ENCODE data around the gene MATK. TPM values are rescaled to one million over a fixed set of nuclear protein-coding genes. Genes with fewer than 3 reads are reported as not detected.

MATK gene
- total and polyA plus RNA-seq, 10 of the 15 experiments (the other 5 are each of a cell fraction or from before 2014, with no cell fraction given) = 0.24 to 2.2 (median 1.1) TPM; not detected in 2

- TF ChIP-seq E2F4 (IDR thresholded peaks at IDR 0.05; ENCODE audit: low read depth, low read length) (no peak), ASH2L (IDR thresholded peaks at IDR 0.05; ENCODE audit: borderline replicate concordance, low read depth) (no peak), MAX (IDR thresholded peaks at IDR 0.05; ENCODE audit: low read depth, low read length) (no peak), PML (IDR thresholded peaks at IDR 0.05; ENCODE audit: low read length) (no peak), SUZ12 (IDR thresholded peaks at IDR 0.05; ENCODE audit: unreplicated experiment) (no peak), SMARCA5 (IDR thresholded peaks at IDR 0.05) (no peak)
Observed at GRCh38 chr19:3736106-3736724, 50.0 kb downstream of the MATK start (continued).

GRCh38 chr19:3734310-3734600, 51.9 kb downstream of the MATK start:
- H2AFZ ChIP-seq (ENCODE audit: control insufficient read depth, low read depth, low read length) = no peak overlapping the region
- ChIA-PET RAD21 (ENCODE audit: unreplicated experiment) (interaction anchor here (0.6 kb wide), 1 partner anchor 268 kb away, joined by 3 read pairs; no protein-coding TSS in a partner anchor), CTCF (no interaction called here), SMC1A (ENCODE audit: uncharacterized antibody, unreplicated experiment) (no interaction called here), POLR2A (no interaction called here)
- no peaks in the 10 kb centered on the region for H3K9me3 ChIP-seq (replicated peaks; ENCODE audit: control insufficient read depth, insufficient read depth, low read length)
- H3K9ac ChIP-seq (ENCODE audit: control insufficient read depth, insufficient read depth, low read length) = no peak overlapping the region
- BruUV-seq (replicated peaks) = no TSS peak
- no peak overlapping the region for H3K4me3 ChIP-seq
- no peaks in the 10 kb centered on the region for H3K4me1 ChIP-seq (ENCODE audit: control insufficient read depth, insufficient read depth, low read length)
- H3K4me2 ChIP-seq (ENCODE audit: control insufficient read depth, insufficient read depth) = no peak overlapping the region
- no peaks in the 10 kb centered on the region for H3K27me3 ChIP-seq (replicated peaks in 1 of 2; ENCODE audit: control insufficient read depth in 2 of 2, insufficient read depth in 2 of 2, low read length in 1 of 2)
- TF ChIP-seq JUND (IDR thresholded peaks at IDR 0.05; ENCODE audit: low read depth, low read length) (no peak), TCF3 (IDR thresholded peaks at IDR 0.05; ENCODE audit: borderline replicate concordance, insufficient read depth, low read depth, low read length) (no peak), POLR2AphosphoS2 (IDR thresholded peaks at IDR 0.05; ENCODE audit: low read depth, low read length) (no peak), MYB (IDR thresholded peaks at IDR 0.05; ENCODE audit: borderline replicate concordance, low read depth, low read length) (no peak), KLF5 (IDR thresholded peaks at IDR 0.05; ENCODE audit: partially characterized antibody) (no peak), ATF2 (IDR thresholded peaks at IDR 0.05; ENCODE audit: low read length) (no peak), TARDBP (IDR thresholded peaks at IDR 0.05; ENCODE audit: borderline replicate concordance) (no peak)
- 66% methylated on average over 11 of the region's 14 CpGs for WGBS (ENCODE audit: insufficient coverage, insufficient replicate concordance, low lambda C conversion rate, missing lambda C conversion rate)
- intact Hi-C loops (cut with micrococcal nuclease; ENCODE audit: unreplicated experiment) (no loop called here), in situ Hi-C loops (cut with MboI) (no loop called here)
- H4K20me1 ChIP-seq (ENCODE audit: control insufficient read depth, insufficient read depth) = no peaks in the 10 kb centered on the region
- H3K79me2 ChIP-seq (ENCODE audit: control insufficient read depth, insufficient read depth, low read length) = no peaks in the 10 kb centered on the region
- H3K27ac ChIP-seq (ENCODE audit: control insufficient read depth, insufficient read depth) = no peak overlapping the region
- DNase-seq (ENCODE audit: low read depth, low spot score) (no peak), FAIRE-seq (no peak), ATAC-seq (no peak)
- no peaks in the 10 kb centered on the region for H3K36me3 ChIP-seq (ENCODE audit: control insufficient read depth in 2 of 2, insufficient read depth in 2 of 2, low read length in 1 of 2)

Data from GM12878 (cell line).